A549 (cell line): ENCODE data around the gene PPP1R3E. TPM values are rescaled to one million over a fixed set of nuclear protein-coding genes. Genes with fewer than 3 reads are reported as not detected.

Experiments
- BHLHE40 ChIP-seq: IDR thresholded peaks from 2 replicates; pipeline ENCODE4 v1.6.1; 2012; ENCODE audit warnings: low read depth, low read length, inconsistent platforms
- CBX8 ChIP-seq: fragments of 200-600 bp; sonication (generic); IDR thresholded peaks from 2 replicates; pipeline ENCODE4 v1.6.1; 2016
- CEBPB ChIP-seq, 2 experiments: fragments of >200 bp in 1 of 2; sonication (Bioruptor Twin) in 1 of 2; formaldehyde crosslinking in 1 of 2; IDR thresholded peaks; 2 replicates each; pipeline ENCODE4 v1.6.1; 2012 to 2016
- CHD2 ChIP-seq: fragments of 150-350 bp; IDR thresholded peaks from 2 replicates; pipeline ENCODE4 v1.6.1; 2014; ENCODE audit warnings: low read length; ENCODE audit not compliant: partially characterized antibody
- CHD4 ChIP-seq: fragments of 200-600 bp; sonication (generic); IDR thresholded peaks from 2 replicates; pipeline ENCODE4 v1.6.1; 2016; ENCODE audit warnings: antibody characterized with exemption, mild to moderate bottlenecking, borderline replicate concordance
- CTCF ChIP-seq: fragments of >200 bp; sonication (Bioruptor Twin); formaldehyde crosslinking; IDR thresholded peaks from 3 replicates; pipeline ENCODE4 v1.5.1; 2016
- E2F6 ChIP-seq: IDR thresholded peaks from 2 replicates; pipeline ENCODE4 v1.6.1; 2012; ENCODE audit warnings: low read depth, borderline replicate concordance
- EHF ChIP-seq: fragments of 250-450 bp; sonication (Bioruptor Pico); IDR thresholded peaks from 2 replicates; pipeline ENCODE4 v1.5.0; 2020; ENCODE audit warnings: mild to moderate bottlenecking
- EHMT2 ChIP-seq: fragments of 200-600 bp; sonication (generic); IDR thresholded peaks from 2 replicates; pipeline ENCODE4 v1.6.1; 2016; ENCODE audit warnings: antibody characterized with exemption, low read depth, mild to moderate bottlenecking, moderate library complexity
- ELK1 ChIP-seq: fragments of 150-350 bp; IDR thresholded peaks from 2 replicates; pipeline ENCODE4 v1.6.1; 2014; ENCODE audit warnings: low read depth, mild to moderate bottlenecking, low read length
- ESRRA ChIP-seq: fragments of 150-350 bp; IDR thresholded peaks from 2 replicates; pipeline ENCODE4 v1.6.1; 2014; ENCODE audit warnings: mild to moderate bottlenecking, low read length, borderline replicate concordance
- FOSL2 ChIP-seq, 2 experiments: fragments of 450-650 bp in 1 of 2; fragments of >200 bp in 1 of 2; sonication (Bioruptor Twin) in 1 of 2; formaldehyde crosslinking; IDR thresholded peaks; 2 replicates each; pipeline versions ENCODE4 v1.5.0 to v1.6.1; 2016 to 2020; ENCODE audit warnings: mild to moderate bottlenecking in 1 of 2, moderate library complexity in 1 of 2
- FOXS1 ChIP-seq: fragments of 250-450 bp; sonication (Bioruptor Pico); IDR thresholded peaks from 2 replicates; pipeline ENCODE4 v1.5.0; 2020; ENCODE audit warnings: mild to moderate bottlenecking, moderate library complexity
- HES2 ChIP-seq: fragments of >200 bp; sonication (Bioruptor Twin); formaldehyde crosslinking; IDR thresholded peaks from 2 replicates; pipeline ENCODE4 v1.6.1; 2016
- HMGXB4 ChIP-seq: fragments of 250-450 bp; sonication (Bioruptor Pico); IDR thresholded peaks from 2 replicates; pipeline ENCODE4 v1.5.0; 2021; ENCODE audit warnings: mild to moderate bottlenecking, moderate library complexity, borderline replicate concordance
- HOXB5 ChIP-seq: fragments of 250-450 bp; sonication (Bioruptor Pico); IDR thresholded peaks from 2 replicates; pipeline ENCODE4 v1.5.0; 2020; ENCODE audit warnings: mild to moderate bottlenecking, moderate library complexity
- JUN ChIP-seq, 2 experiments: fragments of >200 bp; sonication (Bioruptor Twin); formaldehyde crosslinking; IDR thresholded peaks; 2 replicates in 1 of 2; 3 replicates in 1 of 2; pipeline ENCODE4 v1.6.1; 2016 to 2017
- JUNB ChIP-seq: fragments of >200 bp; sonication (Bioruptor Twin); formaldehyde crosslinking; IDR thresholded peaks from 2 replicates; pipeline ENCODE4 v1.6.1; 2016
- KDM1A ChIP-seq: fragments of 200-600 bp; sonication (generic); IDR thresholded peaks from 2 replicates; pipeline ENCODE4 v1.6.1; 2016; ENCODE audit warnings: low read depth, mild to moderate bottlenecking
- KDM5A ChIP-seq: fragments of 200-600 bp; sonication (generic); IDR thresholded peaks from 2 replicates; pipeline ENCODE4 v1.6.1; 2016; ENCODE audit warnings: antibody characterized with exemption, mild to moderate bottlenecking
- MAFK ChIP-seq: fragments of 450-650 bp; IDR thresholded peaks from 2 replicates; pipeline ENCODE4 v1.6.1; 2014; ENCODE audit not compliant: partially characterized antibody
- MAZ ChIP-seq: fragments of 150-350 bp; IDR thresholded peaks from 2 replicates; pipeline ENCODE4 v1.6.1; 2014; ENCODE audit warnings: antibody characterized with exemption, low read depth, low read length, borderline replicate concordance
- MYC ChIP-seq: IDR thresholded peaks from 2 replicates; pipeline ENCODE4 v1.6.1; 2012; ENCODE audit warnings: mild to moderate bottlenecking, inconsistent platforms, low read length, improper control_type of control experiment, borderline replicate concordance
- NFE2L2 ChIP-seq: fragments of 150-350 bp; conservative IDR thresholded peaks from 2 replicates; pipeline ENCODE4 v1.6.1; 2014; ENCODE audit warnings: low read length
- NR3C1 ChIP-seq: fragments of >200 bp; sonication (Bioruptor Twin); formaldehyde crosslinking; IDR thresholded peaks from 3 replicates; pipeline ENCODE4 v1.6.1; 2017
- PBX3 ChIP-seq: IDR thresholded peaks from 2 replicates; pipeline ENCODE4 v1.6.1; 2012
- PHF8 ChIP-seq: fragments of 200-600 bp; sonication (generic); IDR thresholded peaks from 2 replicates; pipeline ENCODE4 v1.6.1; 2016; ENCODE audit warnings: low read depth, mild to moderate bottlenecking, antibody characterized with exemption, moderate library complexity, borderline replicate concordance
- POLR2A ChIP-seq: IDR thresholded peaks from 2 replicates; pipeline ENCODE4 v1.6.1; 2012; ENCODE audit warnings: mild to moderate bottlenecking, low read length
- RARB ChIP-seq: fragments of 250-450 bp; sonication (Bioruptor Pico); IDR thresholded peaks from 2 replicates; pipeline ENCODE4 v1.8.0; 2021; ENCODE audit warnings: mild to moderate bottlenecking, moderate library complexity
- RCOR1 ChIP-seq: fragments of 150-350 bp; IDR thresholded peaks from 2 replicates; pipeline ENCODE4 v1.6.1; 2014; ENCODE audit warnings: antibody characterized with exemption, low read length, low read depth
- SMC3 ChIP-seq: fragments of >200 bp; sonication (Bioruptor Twin); formaldehyde crosslinking; IDR thresholded peaks from 3 replicates; pipeline ENCODE4 v1.6.1; 2018; ENCODE audit warnings: inconsistent platforms
- TP53 ChIP-seq: fragments of 250-450 bp; sonication (Bioruptor Pico); IDR thresholded peaks from 2 replicates; pipeline ENCODE4 v1.5.0; 2021; ENCODE audit warnings: mild to moderate bottlenecking, moderate library complexity
- USF2 ChIP-seq: fragments of 450-650 bp; IDR thresholded peaks from 2 replicates; pipeline ENCODE4 v1.6.1; 2014; ENCODE audit warnings: antibody characterized with exemption
- ZFP36 ChIP-seq: fragments of 450-650 bp; IDR thresholded peaks from 2 replicates; pipeline ENCODE4 v1.6.1; 2014; ENCODE audit warnings: borderline replicate concordance; ENCODE audit not compliant: partially characterized antibody
- ZNF302 ChIP-seq: fragments of 250-450 bp; sonication (Bioruptor Pico); IDR thresholded peaks from 2 replicates; pipeline ENCODE4 v1.9.0; 2021; ENCODE audit warnings: inconsistent platforms, mild to moderate bottlenecking, moderate library complexity
- ZSCAN20 ChIP-seq: fragments of 250-450 bp; sonication (Bioruptor Pico); IDR thresholded peaks from 2 replicates; pipeline ENCODE4 v1.8.0; 2022; ENCODE audit warnings: mild to moderate bottlenecking, moderate library complexity
- polyA plus RNA-seq, 4 experiments: library from polyadenylated mRNA; depleted of rRNA in 3 of 4; stranded (reverse); fragments of >200 nt; fragmentation: RNase III in 1 of 4; extraction: RNeasy Plus Mini Kit Qiagen cat#74134 plus additional on column Dnase treatment in 1 of 4; gene quantifications; 2 replicates in 3 of 4; 3 replicates in 1 of 4; pipeline ENCODE4 v1.2.3, GENCODE V29; 2011 to 2017

PPP1R3E gene
- polyA plus RNA-seq, 2 of the 4 experiments (the other 2 are of a cell fraction) = 7.5 to 11.1 TPM

- TF ChIP-seq BHLHE40 (no peak), NR3C1 (no peak), EHF (CRISPR knock-in tag) (no peak), MAZ (no peak), NFE2L2 (no peak), CHD2 (no peak), CEBPB (IDR thresholded peaks at IDR 0.05) (no peak), SMC3 (no peak), ZSCAN20 (CRISPR knock-in tag) (no peak), E2F6 (peak; percentile 89), ESRRA (no peak), TP53 (CRISPR knock-in tag) (peak; percentile 85), CBX8 (no peak), CHD4 (no peak), EHMT2 (no peak), HMGXB4 (CRISPR knock-in tag) (peak; percentile 67; the same call in 1 of the 2 replicates), HOXB5 (CRISPR knock-in tag) (peak; percentile 72; the same call in 1 of the 2 replicates), USF2 (no peak), POLR2A (peak; percentile 90), ELK1 (no peak), RARB (CRISPR knock-in tag) (no peak), KDM1A (no peak), PBX3 (no peak), MAFK (no peak), CTCF (no peak), RCOR1 (no peak), MYC (peak; percentile 40; the same call in 1 of the 2 replicates), FOSL2 (IDR thresholded peaks at IDR 0.05) (no peak), FOSL2 (CRISPR knock-in tag; IDR thresholded peaks at IDR 0.05) (no peak; the same call in 1 of the 2 replicates), ZFP36 (peak; percentile 1), PHF8 (peak; percentile 94), JUNB (no peak), FOXS1 (CRISPR knock-in tag) (no peak), ZNF302 (CRISPR knock-in tag) (no peak), KDM5A (no peak), JUN (IDR thresholded peaks at IDR 0.05) (peak in 1 of 2 experiments; percentile 55; a peak in 2 of 5 replicates), HES2 (no peak)
- TF ChIP-seq, all 56 proteins: peak for 15
These were observed 730 bp downstream of the PPP1R3E start (continued) for GRCh38 chr14:23301969-23302289.
